Measurements from ENCODE around the gene PRKAG2.

- TF ChIP-seq CTCF (conservative IDR thresholded peaks at IDR 0.05 in 1 of 2, IDR thresholded peaks at IDR 0.05 in 1 of 2; ENCODE audit: extremely low read depth in 1 of 2, insufficient read depth in 1 of 2, low read depth in 1 of 2, low read length in 2 of 2) (no peak), EZH2 (IDR thresholded peaks at IDR 0.05; ENCODE audit: borderline replicate concordance, low read length) (no peak)
These were observed 305.4 kb downstream of the PRKAG2 start for GRCh38 chr7:151571471-151571870.

Measured in mammary epithelial cell (primary cell).